Measurements from ENCODE around the gene TLL1.

The TLL1 gene

GRCh38 chr4:165874791-165875371, 1.8 kb downstream of the TLL1 start:
- no peak for TF ChIP-seq CTCF (IDR thresholded peaks at IDR 0.05; ENCODE audit: insufficient read depth, low read length, missing control alignments)
- DNase-seq (ENCODE audit: low read depth, low spot score), result no peak
- ChIA-PET POLR2A (no interaction called here), CTCF (interaction anchor here (0.7 kb wide), 1 partner anchor 10 kb away, joined by 3 read pairs; no protein-coding TSS in a partner anchor)
- no peak overlapping the region for H3K4me3 ChIP-seq (ENCODE audit: low read depth, low read length)

GRCh38 chr4:165875446-165875845, 2.4 kb downstream of the TLL1 start:
- TF ChIP-seq CTCF (IDR thresholded peaks at IDR 0.05; ENCODE audit: insufficient read depth, low read length, missing control alignments), result no peak
- H3K4me3 ChIP-seq (ENCODE audit: low read depth, low read length), result no peak overlapping the region
- POLR2A ChIA-PET, result no interaction called here
- CTCF ChIA-PET, result no interaction called here
- no peak for DNase-seq (ENCODE audit: low read depth, low spot score)

GRCh38 chr4:165877286-165877685, 4.2 kb downstream of the TLL1 start:
- H3K4me3 ChIP-seq (ENCODE audit: low read depth, low read length), result no peak overlapping the region
- ChIA-PET POLR2A (no interaction called here), CTCF (no interaction called here)
- no peak for TF ChIP-seq CTCF (IDR thresholded peaks at IDR 0.05; ENCODE audit: insufficient read depth, low read length, missing control alignments)
- DNase-seq (ENCODE audit: low read depth, low spot score), result no peak

- CTCF ChIA-PET, result no interaction called here
Observed at GRCh38 chr4:165879641-165880040, 6.6 kb downstream of the TLL1 start.

GRCh38 chr4:165894159-165894558, 21.1 kb downstream of the TLL1 start:
- ChIA-PET POLR2A (no interaction called here), CTCF (no interaction called here)
- TF ChIP-seq CTCF (IDR thresholded peaks at IDR 0.05; ENCODE audit: insufficient read depth, low read length, missing control alignments), result no peak
- H3K4me3 ChIP-seq (ENCODE audit: low read depth, low read length), result no peak overlapping the region
- no peak for DNase-seq (ENCODE audit: low read depth, low spot score)

More at GRCh38 chr4:165879641-165880040, 6.6 kb downstream of the TLL1 start:
- H3K4me3 ChIP-seq (ENCODE audit: low read depth, low read length), result no peak overlapping the region
- POLR2A ChIA-PET, result no interaction called here
- no peak for DNase-seq (ENCODE audit: low read depth, low spot score)
- TF ChIP-seq CTCF (IDR thresholded peaks at IDR 0.05; ENCODE audit: insufficient read depth, low read length, missing control alignments), result no peak

GRCh38 chr4:165905405-165906027, 32.5 kb downstream of the TLL1 start:
- POLR2A ChIA-PET, result no interaction called here
- TF ChIP-seq CTCF (IDR thresholded peaks at IDR 0.05; ENCODE audit: insufficient read depth, low read length, missing control alignments), result no peak
- CTCF ChIA-PET, result no interaction called here
- no peak for DNase-seq (ENCODE audit: low read depth, low spot score)
- no peak overlapping the region for H3K4me3 ChIP-seq (ENCODE audit: low read depth, low read length)
